Esophagus muscularis mucosa (tissue), 4 donors: Measurements from ENCODE around the gene OR52I1. TPM values are rescaled to one million over a fixed set of nuclear protein-coding genes. Genes with fewer than 3 reads are reported as not detected.

ENCODE experiments used
- DNase-seq: peaks from one replicate; pipeline ENCODE4 v3.0.0-alpha.2; 2017; ENCODE audit errors: extremely low spot score
- H3K27ac ChIP-seq, 4 donors: fragments of 200-600 bp; sonication (generic); replicated peaks in 1 of 4; 1 replicate in 3 of 4; 2 replicates in 1 of 4; pipeline ENCODE4 v1.5.1; 2016 to 2019; ENCODE audit warnings: mild to moderate bottlenecking in 1 of 4
- H3K27me3 ChIP-seq, 4 donors: fragments of 200-600 bp; sonication (generic); one replicate each; pipeline versions ENCODE4 v1.5.1 to v1.6.0; 2016 to 2019
- H3K36me3 ChIP-seq, 4 donors: fragments of 200-600 bp; sonication (generic); one replicate each; pipeline ENCODE4 v1.5.1; 2016 to 2019
- H3K4me1 ChIP-seq, 4 donors: fragments of 200-600 bp; sonication (generic); one replicate each; pipeline ENCODE4 v1.5.1; 2016 to 2019
- H3K4me3 ChIP-seq, 4 donors: fragments of 200-600 bp; sonication (generic); 1 replicate in 2 of 4; 2 replicates in 2 of 4; pipeline ENCODE4 v1.5.1; 2016 to 2019; ENCODE audit warnings: mild to moderate bottlenecking in 4 of 4, moderate library complexity in 1 of 4
- H3K9me3 ChIP-seq, 4 donors: fragments of 200-600 bp; sonication (generic); 1 replicate in 3 of 4; 2 replicates in 1 of 4; pipeline ENCODE4 v1.5.1; 2016 to 2019
- EP300 ChIP-seq: sonication (generic); formaldehyde crosslinking; IDR thresholded peaks from one replicate; pipeline ENCODE4 v1.6.1; 2017; ENCODE audit warnings: antibody characterized with exemption
- POLR2A ChIP-seq: fragments of 450-650 bp; IDR thresholded peaks from one replicate; pipeline ENCODE4 v1.6.1; 2017; ENCODE audit warnings: antibody characterized with exemption, moderate library complexity, mild to moderate bottlenecking, low read depth
- POLR2AphosphoS5 ChIP-seq, 2 donors: sonication (generic); formaldehyde crosslinking; IDR thresholded peaks; one replicate each; pipeline ENCODE4 v1.6.1; 2017; ENCODE audit warnings: antibody characterized with exemption in 2 of 2
- WGBS: methylation state at CpG from one replicate; pipeline ENCODE4 v1.1.5; 2018; 5-methylcytosine and 5-hydroxymethylcytosine counted together
- intact Hi-C: fragments of 100-400 bp; cut with DNase I; formaldehyde crosslinking; loops from one replicate; pipeline ENCODE4 v1.15.1; 2023
- total RNA-seq, 4 donors: library from RNA; depleted of rRNA; stranded (reverse); fragments of >200 nt; gene quantifications; one replicate each; pipeline versions ENCODE4 v1.1.0 to v1.2.1, GENCODE V29; 2016
- TF ChIP-seq, protein P1 (sequence below), 3 experiments: fragments of 200-600 bp in 2 of 3; fragments of 450-650 bp in 1 of 3; sonication (generic) in 2 of 3; IDR thresholded peaks; one replicate each; pipeline ENCODE4 v1.5.1; 2017 to 2019; ENCODE audit warnings: antibody characterized with exemption in 3 of 3, mild to moderate bottlenecking in 2 of 3, moderate library complexity in 1 of 3

The OR52I1 gene
- total RNA-seq, 4 donors from 2014 or later = not detected

DNA sequence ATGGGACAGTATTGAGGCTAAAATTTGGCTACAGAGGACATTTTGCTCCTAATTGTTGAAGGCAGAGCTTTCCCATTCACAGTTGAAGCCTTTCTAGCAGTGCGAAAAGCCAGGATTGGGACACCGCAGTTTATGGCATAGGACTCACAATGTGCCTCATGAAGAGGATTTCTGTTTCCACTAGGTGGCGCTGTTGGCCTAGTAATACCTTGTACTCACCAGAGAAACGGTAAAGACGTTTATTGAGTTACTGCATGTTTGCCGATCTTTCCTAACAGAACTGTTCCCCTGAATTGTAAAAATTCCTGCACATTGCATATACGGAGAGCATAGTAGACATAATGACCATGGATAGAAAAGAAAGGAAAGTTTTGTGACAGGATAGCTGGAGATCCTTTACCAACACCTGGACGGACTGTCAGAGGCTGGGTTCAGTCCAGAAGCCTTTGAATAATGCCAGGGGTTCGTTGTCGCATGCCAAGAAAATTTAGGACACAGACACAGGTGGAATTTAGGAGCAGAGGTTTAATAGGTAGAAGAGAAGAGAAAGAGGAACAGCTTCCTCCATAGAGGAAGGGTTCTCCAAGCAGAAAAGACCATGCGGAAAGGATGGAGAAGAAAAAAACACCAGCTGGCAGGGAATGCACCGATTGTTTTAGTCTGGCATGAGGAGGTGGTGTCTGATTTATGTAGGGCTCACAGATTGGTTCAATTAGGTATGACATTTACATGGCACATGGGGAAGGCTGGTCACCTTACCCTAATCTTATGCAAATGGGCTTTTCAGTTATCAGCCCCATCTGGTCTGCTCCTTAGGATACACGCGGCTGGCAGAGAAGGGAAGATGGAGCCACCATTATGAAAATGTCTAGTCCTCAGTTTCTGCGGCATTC lies 32.6 kb downstream of the OR52I1 start:
- Histone ChIP-seq H3K27me3 (peaks cover 0 to 5% (median 0%) of the 10 kb centered on the region in 4 donors), H3K4me3 (no peak overlapping the region), H3K27ac (no peak overlapping the region), H3K4me1 (no peaks in the 10 kb centered on the region), H3K36me3 (no peaks in the 10 kb centered on the region), H3K9me3 (peaks cover 0 to 13% (median 10%) of the 10 kb centered on the region in 4 donors)
- TF ChIP-seq, protein P1, sequence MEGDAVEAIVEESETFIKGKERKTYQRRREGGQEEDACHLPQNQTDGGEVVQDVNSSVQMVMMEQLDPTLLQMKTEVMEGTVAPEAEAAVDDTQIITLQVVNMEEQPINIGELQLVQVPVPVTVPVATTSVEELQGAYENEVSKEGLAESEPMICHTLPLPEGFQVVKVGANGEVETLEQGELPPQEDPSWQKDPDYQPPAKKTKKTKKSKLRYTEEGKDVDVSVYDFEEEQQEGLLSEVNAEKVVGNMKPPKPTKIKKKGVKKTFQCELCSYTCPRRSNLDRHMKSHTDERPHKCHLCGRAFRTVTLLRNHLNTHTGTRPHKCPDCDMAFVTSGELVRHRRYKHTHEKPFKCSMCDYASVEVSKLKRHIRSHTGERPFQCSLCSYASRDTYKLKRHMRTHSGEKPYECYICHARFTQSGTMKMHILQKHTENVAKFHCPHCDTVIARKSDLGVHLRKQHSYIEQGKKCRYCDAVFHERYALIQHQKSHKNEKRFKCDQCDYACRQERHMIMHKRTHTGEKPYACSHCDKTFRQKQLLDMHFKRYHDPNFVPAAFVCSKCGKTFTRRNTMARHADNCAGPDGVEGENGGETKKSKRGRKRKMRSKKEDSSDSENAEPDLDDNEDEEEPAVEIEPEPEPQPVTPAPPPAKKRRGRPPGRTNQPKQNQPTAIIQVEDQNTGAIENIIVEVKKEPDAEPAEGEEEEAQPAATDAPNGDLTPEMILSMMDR (IDR thresholded peaks at IDR 0.05) = peak; percentile 50 to 63 (median 58)
- TF ChIP-seq EP300 (no peak), POLR2AphosphoS5 (IDR thresholded peaks at IDR 0.05) (no peak)
- intact Hi-C loops = no loop called here
- 43% methylated on average over 15 of the region's 15 CpGs for WGBS
- peak; percentile 84 for DNase-seq

DNA sequence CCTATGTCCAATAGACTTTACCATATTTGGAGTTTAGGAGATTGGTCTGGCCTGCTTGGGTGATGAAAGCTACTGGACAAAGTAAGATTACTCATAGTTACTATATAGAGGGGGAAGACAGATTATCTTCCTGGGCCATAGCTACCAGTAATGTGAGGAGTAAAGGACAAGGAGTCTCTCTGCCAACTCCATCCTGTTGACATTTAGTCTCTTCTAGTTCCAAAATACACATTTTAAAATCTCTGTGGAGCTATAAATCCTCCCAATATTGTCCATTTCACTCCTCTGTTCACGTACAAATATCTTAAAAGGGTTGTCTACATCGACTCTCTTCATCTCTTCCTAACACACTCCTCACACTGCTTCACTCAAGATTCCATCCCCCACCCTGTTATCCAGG lies 42.3 kb downstream of the OR52I1 start:
- intact Hi-C loops = loop anchor here (2.0 to 5.0 kb wide), 2 partner anchors 191 to 366 kb away; no protein-coding TSS in a partner anchor
- Histone ChIP-seq H3K27ac (no peak overlapping the region), H3K36me3 (no peaks in the 10 kb centered on the region), H3K4me3 (no peak overlapping the region), H3K9me3 (no peaks in the 10 kb centered on the region), H3K4me1 (peaks cover 4 to 10% (median 7%) of the 10 kb centered on the region in 4 donors), H3K27me3 (no peaks in the 10 kb centered on the region)
- WGBS = 71% methylated on average over 2 of the region's 2 CpGs
- DNase-seq = no peak
- TF ChIP-seq POLR2A (no peak), POLR2AphosphoS5 (IDR thresholded peaks at IDR 0.05) (no peak), EP300 (no peak)
- TF ChIP-seq, protein P1 (IDR thresholded peaks at IDR 0.05) = no peak

DNA sequence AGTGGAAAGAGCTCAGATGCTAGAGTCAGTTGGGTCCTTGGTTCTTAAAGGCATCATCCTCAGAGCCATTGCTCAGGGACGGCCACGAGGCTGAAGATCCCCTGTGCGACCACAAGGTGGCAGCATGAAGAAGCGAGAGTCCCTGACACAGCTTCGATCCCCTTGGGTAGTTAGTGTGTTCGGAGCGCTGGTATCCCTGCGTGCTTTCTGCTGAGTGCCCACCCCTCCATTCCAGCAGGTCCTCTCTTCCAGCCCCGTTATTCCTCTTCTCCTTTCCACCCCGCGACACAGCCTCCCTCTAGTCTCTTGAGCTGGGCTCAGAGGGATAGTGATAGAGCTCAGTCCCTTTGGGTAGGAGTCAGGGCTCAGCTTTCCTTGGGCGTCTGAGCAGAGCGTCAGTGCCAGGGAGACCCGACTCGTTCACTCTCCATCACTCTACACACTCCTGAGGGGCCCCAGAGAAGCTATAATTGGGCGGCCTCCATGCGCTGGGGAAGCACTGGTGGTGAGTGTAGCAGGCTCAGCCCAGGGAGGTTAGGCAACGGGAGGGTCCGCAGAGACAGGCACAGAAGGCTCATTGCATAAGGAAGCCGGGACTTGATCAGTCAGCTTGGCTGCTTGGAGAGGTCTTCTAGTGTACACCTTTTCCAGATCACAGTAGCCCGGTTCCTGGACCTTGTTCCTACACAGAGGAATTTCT lies 43.3 kb downstream of the OR52I1 start, which contains the start of gene OR51D1:
Gene OR51D1 (plus strand): TSS at position 516 of the 700 bp plus-strand sequence. CDS start 2,314 bp downstream, outside the sequence.
- no peaks in the 10 kb centered on the region for H3K9me3 ChIP-seq
- no peaks in the 10 kb centered on the region for H3K27me3 ChIP-seq
- DNase-seq = peak; percentile 89
- no peak within 1 kb of the TSS for H3K27ac ChIP-seq
- H3K4me3 ChIP-seq = peak within 1 kb of the TSS; percentile 28 to 49 (median 38)
- TF ChIP-seq, protein P1 (IDR thresholded peaks at IDR 0.05) = peak; percentile 80 to 94 (median 85)
- TF ChIP-seq POLR2A (no peak), POLR2AphosphoS5 (IDR thresholded peaks at IDR 0.05) (peak in 1 of 2 donors; percentile 6)
- WGBS = 29% methylated on average over 21 of the region's 21 CpGs
- H3K4me1 ChIP-seq = peaks cover 4 to 18% (median 7%) of the 10 kb centered on the region in 4 donors
- H3K36me3 ChIP-seq = no peaks in the 10 kb centered on the region
- intact Hi-C loops = loop anchor here (2.0 to 5.0 kb wide), 2 partner anchors 190 to 365 kb away; no protein-coding TSS in a partner anchor

DNA sequence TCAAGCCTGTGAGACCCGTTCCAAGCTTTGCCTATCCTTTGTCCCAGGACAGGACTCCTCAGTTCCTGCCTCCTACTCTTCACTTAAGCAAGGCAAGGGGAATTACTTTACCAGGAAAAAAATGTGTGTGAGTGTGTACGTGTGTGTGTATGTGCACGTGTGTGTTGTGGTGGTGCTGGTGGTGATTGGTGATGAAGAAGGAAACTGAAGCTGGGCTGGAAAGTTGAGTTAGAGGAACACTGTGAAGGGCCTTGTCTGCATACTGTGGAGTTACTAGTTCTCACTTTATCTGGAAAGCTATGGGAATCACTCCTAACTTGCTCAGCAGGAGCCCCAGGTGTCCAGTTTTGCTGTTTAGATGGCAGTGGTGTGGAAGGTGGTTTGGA lies 43.8 kb downstream of the OR52I1 start:
- peaks cover 4 to 20% (median 7%) of the 10 kb centered on the region in 4 donors for H3K4me1 ChIP-seq
- no peak for TF ChIP-seq POLR2AphosphoS5 (IDR thresholded peaks at IDR 0.05)
- TF ChIP-seq POLR2A = no peak
- TF ChIP-seq, protein P1 (IDR thresholded peaks at IDR 0.05) = no peak
- TF ChIP-seq EP300 = no peak
- no peak overlapping the region for H3K27ac ChIP-seq
- no peak overlapping the region for H3K4me3 ChIP-seq
- intact Hi-C loops = loop anchor here (2.0 to 5.0 kb wide), 2 partner anchors 189 to 365 kb away; no protein-coding TSS in a partner anchor
- H3K36me3 ChIP-seq = no peaks in the 10 kb centered on the region
- H3K27me3 ChIP-seq = no peaks in the 10 kb centered on the region
- WGBS = 84% methylated on average over 3 of the region's 3 CpGs
- DNase-seq = peak; percentile 82
- no peaks in the 10 kb centered on the region for H3K9me3 ChIP-seq
